HG03571 (cell line): ENCODE results near the gene DCN.

Experiments
- ATAC-seq: cut with Tn5 transposase; IDR thresholded peaks from one replicate; pipeline ENCODE4 v1.9.1; 2021; ENCODE audit not compliant: unreplicated experiment

The DCN gene

DNA sequence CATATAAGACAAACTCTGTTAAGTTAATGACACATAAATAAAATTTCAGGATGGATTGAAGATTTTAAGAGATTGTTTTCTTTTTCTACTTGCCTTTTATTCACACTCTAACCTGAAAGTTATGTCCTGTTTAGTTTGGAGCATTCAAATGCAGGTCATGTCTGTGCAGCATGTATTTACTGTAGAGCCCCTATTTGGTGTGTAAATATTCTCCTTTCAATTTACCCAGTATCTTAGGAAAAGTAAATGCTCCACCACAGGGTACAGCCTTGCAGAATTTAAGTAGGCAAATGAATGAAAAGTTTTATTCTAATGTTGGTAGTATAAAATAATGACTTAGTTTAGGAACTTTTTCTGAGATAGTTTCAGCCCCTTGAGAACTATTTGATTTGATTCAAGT lies 6.2 kb upstream of the DCN start:
- no peak for ATAC-seq

DNA sequence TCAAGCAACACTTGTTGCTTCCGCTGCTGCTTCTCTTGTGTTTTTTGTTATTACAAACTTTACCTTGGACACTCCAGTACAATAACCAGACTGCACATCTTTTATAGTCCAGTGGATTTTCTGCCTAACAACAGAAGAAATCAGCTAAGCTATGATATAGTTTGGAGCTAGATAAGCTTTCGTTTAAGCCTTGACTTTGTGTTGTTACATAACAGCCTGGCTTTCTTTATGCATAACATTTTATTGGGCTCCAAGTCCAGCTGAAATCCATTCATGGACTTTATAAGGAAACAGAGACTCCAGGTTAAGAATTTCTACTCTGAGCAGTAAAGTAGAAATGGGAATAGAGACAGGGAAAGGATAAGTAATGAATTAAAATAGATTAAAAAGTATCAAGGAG lies 3.5 kb upstream of the DCN start:
- no peak for ATAC-seq

DNA sequence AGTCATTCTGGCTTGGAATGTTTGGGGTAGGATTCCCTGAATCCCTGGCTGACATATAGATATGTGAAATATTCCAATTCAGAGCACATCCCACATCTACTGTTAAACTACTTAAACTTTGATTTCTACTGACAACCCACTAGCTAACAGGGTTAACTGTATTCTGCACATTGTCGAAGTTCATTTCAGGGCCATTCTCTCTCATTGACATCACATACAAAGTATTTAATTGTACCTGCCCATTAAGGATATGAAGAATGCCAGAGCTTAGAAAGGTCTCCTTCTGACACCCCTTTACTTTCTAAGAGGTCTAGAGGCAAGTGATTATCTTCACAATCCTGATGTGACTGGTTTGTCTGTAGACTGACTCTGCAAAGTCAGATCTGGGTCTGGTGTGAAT lies 2.8 kb upstream of the DCN start:
- no peak for ATAC-seq

DNA sequence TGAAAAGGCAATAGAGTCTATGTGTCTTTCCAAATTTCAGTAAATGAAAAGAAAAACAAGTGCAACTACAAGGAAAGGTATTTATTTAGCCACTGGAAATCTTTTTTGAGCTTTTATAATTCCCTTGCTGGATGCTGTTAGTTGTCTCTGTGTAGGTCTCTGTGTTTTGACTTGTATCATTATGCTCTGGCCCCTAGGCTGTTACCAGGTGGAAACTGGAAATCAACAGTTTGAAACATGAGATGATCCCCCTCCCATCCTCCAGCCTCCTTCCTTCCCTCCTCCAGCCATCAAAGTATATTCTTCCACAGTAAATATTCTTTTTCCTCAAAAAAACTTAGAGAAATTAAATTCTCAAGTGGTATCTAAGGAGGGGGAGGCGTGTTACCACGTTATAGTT lies 934 bp upstream of the DCN start:
- no peak for ATAC-seq

DNA sequence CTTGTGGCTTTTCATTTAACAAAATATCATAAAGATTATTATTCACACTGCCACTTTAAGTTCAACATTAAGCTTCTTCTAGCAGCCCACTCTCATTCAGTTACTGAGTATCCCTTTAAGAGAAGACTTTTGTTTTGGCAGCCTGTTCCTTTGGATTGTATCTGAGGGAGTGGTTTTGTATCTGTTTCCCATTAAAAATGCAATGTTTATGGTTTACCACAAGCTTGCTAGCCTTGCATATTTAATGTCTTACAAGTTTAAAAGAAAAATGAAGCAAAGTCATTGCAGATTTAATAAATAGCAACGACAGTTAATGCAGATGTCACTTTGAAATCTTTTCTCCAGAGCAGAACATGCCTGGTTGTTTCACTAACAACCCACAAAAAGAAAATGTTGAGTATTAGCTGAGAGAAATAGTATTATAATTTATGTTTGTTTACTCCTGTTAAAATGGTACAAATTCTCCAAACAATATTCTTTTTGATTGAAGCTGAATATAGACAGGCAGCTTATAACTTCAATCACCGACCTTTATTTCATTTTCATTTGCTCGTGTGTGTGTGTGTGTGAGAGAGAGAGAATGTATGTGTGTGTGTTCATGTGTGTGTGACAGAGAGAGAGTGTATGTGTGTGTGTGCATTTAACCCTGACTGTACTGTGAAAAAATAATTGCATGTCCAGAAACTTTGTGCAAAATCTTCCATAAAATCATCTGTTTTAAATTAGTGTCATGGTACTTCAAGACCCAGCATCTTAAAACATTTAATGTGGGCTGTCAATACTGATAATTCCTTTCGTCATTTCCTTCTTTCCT lies 1.8 kb downstream of the DCN start:
- ATAC-seq = no peak

DNA sequence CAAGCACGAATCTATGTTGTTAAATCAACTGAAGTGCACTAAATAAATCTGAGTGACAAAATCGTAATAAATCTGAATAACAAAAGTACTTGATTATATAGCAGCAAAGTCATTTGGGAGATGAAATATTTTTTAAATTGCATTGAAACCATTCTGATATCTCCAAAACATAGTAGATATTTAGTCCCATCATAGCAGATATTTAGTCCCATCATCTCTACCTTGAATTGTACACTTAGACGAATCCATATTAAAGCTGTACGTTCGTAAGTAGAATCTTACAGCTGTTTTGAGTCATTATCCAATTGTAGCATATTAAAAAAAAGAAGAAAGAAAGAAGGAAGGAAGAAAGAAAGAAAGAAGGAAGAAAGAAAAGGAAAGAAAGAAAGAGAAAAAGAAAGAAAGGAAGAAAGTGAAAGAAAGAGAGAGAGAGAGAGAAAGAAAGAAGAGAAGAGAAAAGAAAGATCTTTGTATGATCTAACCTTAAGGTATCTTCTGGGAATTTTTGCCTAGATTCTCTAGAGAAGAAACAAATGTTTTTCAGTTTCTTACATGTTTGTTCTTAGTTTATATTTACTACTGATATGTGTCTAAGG lies 2.6 kb downstream of the DCN start:
- no peak for ATAC-seq

DNA sequence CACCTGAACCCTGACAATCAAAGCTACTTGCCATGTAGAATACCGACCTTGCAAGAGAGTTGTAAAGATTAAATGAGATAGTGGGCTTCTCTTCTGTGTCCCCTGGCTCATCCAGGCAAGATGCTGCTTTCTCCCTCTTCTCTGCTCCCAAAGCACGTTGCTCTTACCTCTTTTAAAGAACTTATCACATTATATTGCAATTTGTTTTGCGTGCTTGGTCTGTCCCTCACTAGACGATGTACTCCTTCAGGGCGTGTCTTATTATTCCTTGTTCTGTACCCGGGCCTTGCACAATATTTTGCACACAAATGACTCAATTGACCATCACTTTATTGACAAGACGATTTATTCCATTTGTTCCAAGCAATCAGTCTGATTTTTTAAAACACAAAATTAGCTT lies 3.3 kb downstream of the DCN start:
- no peak for ATAC-seq

DNA sequence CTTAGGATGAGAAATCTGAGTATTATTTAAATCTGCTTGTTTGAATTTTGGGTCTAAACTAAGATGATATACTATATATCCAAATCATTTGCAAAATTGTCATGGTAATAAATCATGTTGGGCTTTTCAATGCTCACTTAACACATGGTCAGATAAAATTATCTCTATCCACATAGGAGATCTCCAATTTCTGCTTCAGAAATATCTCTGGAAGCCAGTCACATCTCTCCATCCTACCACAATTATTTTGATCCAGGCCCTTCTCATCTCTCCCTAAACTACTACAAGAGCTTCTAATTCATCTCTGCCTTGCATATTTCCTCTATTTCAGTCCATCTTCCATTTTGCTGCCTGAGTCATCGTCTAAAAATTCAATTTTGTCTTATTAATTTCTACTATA lies 3.8 kb downstream of the DCN start:
- ATAC-seq = no peak

DNA sequence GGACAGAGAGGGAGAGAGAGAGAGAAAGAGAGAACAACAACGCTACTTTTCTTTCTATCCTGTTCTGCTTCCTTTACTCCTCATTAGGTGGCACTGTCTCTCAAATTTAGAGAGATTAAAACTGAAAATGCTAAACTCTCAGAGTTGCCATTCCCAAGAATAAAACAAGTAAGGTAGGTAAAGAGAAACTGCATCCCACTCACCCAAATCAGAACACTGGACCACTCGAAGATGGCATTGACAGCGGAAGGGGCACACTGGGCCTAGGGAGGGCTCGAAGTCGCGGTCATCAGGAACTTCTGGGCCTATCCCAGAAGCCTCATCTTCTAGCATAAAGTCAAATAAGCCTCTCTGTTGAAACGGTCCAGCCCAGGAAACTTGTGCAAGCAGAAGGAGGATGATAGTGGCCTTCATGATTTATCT lies 4.5 kb downstream of the DCN start:
- ATAC-seq = no peak

DNA sequence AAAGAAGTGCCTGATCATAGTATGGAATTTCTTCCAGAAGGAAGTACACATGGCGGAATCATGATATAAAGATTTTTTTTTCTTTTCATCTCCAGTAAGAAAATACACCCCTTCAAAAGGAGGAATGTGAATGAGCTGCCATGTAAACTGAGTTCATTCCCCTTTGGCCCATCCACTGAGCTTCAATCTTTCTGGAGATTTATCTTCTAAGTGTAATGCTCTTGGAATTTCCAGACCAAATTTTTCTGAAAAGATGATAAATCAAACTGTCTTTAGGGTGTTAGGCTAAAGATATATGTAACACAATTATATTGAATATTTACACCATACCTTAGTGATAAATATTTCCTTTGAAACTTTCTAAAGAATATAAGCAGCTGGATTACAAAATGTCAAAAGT lies 5.2 kb downstream of the DCN start:
- no peak for ATAC-seq

DNA sequence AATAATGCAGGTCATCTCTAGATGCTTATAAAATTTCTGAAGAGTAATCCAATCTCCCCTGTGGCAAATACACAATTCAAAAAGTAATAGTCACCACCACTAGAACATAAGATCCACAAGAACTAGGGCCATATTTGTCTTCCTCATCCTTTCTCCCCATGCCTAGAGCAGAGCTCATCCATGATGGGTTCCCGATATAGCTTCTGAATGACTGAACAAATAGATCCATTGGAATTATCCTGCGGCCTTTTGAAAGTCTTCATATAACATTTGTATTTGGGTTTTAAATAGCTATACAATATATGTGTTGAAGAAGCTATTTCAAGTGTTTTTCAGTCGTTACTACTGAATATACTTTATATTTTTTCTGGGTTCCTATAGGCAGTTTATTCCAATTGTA lies 5.7 kb downstream of the DCN start:
- no peak for ATAC-seq

DNA sequence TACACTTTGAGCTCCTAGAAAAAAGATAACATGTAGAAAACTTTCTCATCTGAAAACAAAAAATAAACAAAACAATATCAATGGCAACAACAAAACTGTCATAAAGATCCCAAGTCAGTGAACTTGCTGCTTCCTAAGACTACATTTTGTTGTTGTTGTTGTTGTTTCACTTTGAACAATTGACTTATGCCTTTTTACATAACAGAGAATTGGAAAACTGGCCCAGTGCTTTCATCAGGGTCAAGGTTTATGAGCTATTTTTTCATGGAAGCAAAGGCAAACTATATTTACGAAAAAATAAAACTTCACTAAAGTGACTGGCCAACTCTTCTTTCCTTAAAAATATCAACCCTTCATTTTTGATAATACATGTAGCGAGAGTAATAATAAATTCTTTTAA lies 6.3 kb downstream of the DCN start:
- ATAC-seq = no peak

DNA sequence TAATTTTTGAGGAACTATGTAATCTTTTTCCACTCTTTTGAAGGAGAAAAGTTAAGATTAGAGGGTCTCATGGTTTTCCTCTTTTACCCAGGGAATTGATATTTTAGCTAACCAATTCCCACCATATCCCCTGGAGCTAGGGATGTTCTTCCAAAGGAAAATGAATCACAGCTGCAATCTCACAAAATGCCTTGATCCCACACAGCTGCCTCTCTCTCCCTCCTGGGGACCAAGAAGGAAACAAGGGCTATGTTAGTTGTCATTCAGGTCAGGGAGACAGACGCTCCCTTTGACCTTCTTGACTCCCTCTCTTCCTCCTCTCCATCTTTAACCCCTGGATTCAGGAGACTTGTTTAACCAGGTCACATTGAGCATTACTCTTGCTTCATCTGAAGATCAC lies 9.5 kb downstream of the DCN start:
- no peak for ATAC-seq

DNA sequence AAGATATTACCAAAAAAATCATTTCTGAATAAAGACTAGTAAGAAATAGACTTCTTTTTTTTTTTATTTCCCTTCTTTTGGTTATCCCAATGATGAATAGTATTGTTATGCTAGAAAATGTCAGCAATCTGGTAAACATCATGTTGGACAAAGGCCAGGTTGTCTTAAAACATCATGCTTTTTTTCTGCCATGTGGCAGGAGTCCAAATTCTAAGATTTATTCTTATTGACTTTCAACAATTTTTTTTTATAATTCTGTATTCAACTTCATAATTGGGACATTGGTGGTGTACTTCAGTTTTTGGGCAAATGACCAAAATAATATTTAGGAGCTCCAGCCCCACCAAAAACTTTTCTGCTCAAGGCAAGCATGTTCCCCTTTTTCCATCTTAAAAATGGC lies 10.5 kb downstream of the DCN start:
- no peak for ATAC-seq

DNA sequence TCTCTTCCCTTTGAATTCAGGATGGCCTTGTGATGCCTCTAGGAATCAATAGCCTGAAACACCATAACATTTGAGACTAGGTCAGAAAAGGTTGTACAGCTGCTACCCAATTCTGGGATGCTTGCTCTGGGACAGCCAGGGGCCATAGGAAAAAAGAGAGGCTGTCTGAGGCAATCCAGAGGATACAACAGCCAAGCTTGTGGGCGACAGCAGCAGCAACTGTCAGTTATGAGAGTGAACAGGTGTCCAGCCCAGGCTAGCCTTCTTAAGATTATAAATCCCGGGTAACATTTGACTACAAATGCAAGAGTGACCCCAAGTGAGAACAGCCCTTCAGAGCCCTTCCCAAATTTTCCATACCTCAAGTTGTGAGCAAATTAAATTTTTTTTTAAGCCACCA lies 11.1 kb downstream of the DCN start:
- no peak for ATAC-seq

DNA sequence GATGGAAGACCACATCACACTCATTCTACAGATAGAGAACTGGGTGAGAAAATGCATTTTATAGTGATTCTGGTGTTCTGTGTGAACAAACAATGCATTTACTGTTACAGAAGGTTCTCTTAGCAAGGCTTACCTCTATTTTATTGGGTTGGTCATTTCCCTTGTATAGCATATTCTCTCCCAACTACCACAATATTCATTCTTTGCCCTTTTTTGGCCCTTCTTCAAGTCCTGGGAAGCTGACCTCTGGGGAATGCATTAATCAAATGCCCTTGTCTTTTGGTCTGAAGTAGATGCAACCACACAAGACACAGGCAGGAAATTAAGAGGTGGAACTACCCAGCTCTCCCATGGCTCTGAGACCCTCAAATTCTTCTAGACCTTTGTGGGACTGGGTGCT lies 19.5 kb downstream of the DCN start:
- ATAC-seq = no peak

DNA sequence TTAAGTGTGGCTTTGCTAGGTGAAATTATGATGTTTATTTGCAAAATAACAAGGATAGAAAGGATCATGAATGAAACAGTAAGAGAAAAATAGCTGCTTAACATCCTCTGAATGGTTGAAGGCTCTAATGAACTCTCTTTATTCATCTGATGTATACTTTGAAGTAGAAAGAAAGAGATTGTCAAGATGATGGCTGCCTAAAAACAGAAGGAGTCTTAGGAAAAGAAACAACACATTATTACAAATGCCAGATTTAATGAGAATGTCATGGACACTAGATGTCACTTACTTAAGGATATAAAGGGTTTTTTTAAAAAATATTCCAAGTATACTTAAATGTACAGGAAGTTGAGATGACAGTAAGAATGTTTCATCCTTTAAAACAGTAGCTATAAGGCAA lies 21.6 kb downstream of the DCN start:
- no peak for ATAC-seq

DNA sequence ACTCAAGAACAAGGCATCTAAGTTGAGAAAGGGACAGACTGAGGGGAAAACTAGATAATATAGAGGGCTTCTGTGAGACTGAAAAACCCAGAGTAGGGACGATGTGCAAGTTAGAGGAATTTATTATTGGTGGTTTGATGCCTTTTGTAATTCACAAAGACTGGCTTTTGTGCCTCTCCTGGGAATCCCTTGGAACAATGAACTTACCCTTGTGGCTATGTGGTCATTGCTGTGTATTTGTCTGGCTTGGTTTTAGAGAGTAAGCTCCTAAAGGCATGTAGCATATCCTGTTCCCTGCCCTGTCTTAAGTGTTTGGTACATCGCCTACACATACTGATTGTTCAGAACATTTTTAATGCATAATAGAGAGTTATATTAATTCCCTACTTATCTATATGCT lies 26.6 kb downstream of the DCN start:
- ATAC-seq = no peak

DNA sequence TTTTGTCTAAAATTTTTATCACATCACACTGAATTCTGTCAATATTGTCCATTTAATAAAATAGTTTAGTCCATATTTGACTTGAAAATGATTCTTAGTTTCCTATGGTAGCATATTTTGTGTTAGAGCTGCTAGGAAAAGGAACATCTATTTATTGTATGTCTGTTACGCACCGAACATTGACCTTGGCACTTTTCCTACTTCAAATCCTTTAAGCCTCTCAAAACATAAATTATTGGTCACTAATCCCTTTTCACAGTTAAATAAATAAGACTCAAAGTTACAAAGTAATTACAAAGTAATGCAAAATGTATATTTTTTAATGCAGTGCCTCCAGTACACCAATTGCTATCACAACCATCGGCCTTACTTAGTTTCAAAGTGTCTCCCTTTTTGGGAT lies 28.5 kb downstream of the DCN start:
- no peak for ATAC-seq

DNA sequence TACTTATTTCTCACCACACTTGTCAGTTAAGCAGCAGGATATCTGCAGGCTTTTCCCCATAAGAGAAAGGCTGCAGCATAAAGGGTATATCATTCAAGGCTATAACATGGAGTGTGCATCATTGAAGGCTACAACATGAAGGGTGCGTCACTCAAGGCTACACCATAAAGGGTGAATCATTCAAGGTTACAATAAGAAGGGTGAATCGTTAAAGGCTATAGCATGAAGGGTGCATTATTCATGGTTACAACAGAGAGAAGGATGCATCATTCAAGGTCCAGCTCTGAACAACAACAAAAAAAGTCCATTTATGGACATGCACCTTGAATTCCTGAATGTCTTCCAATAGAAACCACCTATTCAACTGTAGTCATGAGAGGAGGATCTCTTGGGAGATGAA lies 38.6 kb downstream of the DCN start:
- ATAC-seq = no peak

DNA sequence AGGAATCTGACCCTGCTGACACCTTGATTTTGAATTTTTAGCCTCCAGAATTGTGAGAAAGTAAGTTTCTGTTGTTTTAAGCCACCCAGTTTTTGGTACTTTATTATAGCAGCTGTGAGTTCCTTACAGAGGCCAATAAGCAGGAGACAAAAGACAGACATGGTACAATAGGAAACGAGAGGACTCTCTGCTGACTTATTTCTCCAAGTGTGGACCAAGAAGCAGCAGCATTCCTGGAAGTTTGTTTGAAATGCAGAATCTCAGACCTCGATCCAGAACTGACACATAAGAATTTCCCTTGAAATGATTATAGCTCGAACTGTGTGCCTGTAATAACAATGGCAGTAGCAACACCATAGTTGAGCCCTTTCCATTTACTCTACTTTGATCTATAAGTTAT lies 39.4 kb downstream of the DCN start:
- ATAC-seq = no peak

DNA sequence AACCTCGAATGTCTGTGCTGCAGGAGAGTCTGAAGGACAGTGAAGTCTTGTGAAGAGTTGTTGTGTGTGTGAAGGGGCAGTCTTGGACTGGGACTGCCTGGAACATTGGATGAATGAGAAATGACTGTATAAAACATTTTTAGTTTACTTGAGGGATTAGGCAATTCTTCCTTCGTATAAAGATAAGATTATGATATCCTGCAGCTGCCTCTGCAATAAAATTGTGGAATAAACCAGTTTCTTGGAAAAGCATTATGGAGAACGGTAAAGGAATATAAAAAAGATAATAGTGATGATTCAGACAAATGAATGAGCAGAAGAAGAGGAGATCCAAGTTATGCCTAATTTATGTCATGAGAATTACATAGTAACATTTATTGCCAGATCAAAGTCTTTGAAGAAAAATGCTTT lies 40.4 kb downstream of the DCN start:
- ATAC-seq = no peak
